Prostate gland (tissue), 2 donors: ENCODE measurements around the gene TMEM82.

Experiments
- POLR2A ChIP-seq: fragments of 450-650 bp; IDR thresholded peaks from one replicate; pipeline ENCODE4 v1.6.1; 2016; ENCODE audit warnings: antibody characterized with exemption, mild to moderate bottlenecking
- TF ChIP-seq, protein P1 (sequence below), 4 experiments: fragments of 200-600 bp in 2 of 4; fragments of 450-650 bp in 2 of 4; sonication (generic) in 2 of 4; IDR thresholded peaks; 1 replicate in 3 of 4; 2 replicates in 1 of 4; pipeline ENCODE4 v1.5.1; 2016 to 2019; ENCODE audit warnings: antibody characterized with exemption in 4 of 4, mild to moderate bottlenecking in 2 of 4, moderate library complexity in 2 of 4

DNA sequence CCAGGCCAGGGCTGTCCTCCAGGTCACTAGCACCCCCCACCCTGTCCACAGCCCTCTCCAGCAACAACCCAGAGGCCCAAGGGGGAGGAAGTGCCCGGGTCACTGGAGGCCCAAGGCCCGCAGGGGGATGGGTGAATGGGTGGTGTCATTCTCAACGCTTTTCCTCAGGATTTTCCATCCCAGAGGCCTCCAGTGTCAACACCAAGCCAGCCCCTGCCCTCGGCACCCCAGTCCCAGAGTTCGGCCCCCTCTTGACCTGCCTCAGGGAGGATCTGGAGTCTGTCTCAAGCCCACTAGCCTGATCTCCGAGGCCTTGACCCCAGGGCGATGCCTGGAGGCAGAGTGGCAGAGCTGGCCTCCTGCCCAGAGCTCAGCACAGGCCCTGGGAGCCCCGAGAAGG is 5.1 kb downstream of the TMEM82 start:
- TF ChIP-seq, protein P1, sequence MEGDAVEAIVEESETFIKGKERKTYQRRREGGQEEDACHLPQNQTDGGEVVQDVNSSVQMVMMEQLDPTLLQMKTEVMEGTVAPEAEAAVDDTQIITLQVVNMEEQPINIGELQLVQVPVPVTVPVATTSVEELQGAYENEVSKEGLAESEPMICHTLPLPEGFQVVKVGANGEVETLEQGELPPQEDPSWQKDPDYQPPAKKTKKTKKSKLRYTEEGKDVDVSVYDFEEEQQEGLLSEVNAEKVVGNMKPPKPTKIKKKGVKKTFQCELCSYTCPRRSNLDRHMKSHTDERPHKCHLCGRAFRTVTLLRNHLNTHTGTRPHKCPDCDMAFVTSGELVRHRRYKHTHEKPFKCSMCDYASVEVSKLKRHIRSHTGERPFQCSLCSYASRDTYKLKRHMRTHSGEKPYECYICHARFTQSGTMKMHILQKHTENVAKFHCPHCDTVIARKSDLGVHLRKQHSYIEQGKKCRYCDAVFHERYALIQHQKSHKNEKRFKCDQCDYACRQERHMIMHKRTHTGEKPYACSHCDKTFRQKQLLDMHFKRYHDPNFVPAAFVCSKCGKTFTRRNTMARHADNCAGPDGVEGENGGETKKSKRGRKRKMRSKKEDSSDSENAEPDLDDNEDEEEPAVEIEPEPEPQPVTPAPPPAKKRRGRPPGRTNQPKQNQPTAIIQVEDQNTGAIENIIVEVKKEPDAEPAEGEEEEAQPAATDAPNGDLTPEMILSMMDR (IDR thresholded peaks at IDR 0.05) = no peak
- no peak for TF ChIP-seq POLR2A
